SU-DHL-6 (cell line): ENCODE measurements around the gene ATIC.

ENCODE experiments used
- CTCF ChIP-seq: fragments of 200-600 bp; sonication (generic); IDR thresholded peaks from one replicate; pipeline ENCODE4 v1.5.1; 2017; ENCODE audit warnings: antibody characterized with exemption, mild to moderate bottlenecking, low read length, moderate library complexity; ENCODE audit not compliant: insufficient read depth, poor library complexity, severe bottlenecking
- EZH2phosphoT487 ChIP-seq: fragments of 200-600 bp; sonication (generic), shearing (Covaris generic); conservative IDR thresholded peaks from 2 replicates; pipeline ENCODE4 v1.6.1; 2018; ENCODE audit warnings: mild to moderate bottlenecking, antibody characterized with exemption, low read length, moderate library complexity, mixed read lengths

- TF ChIP-seq CTCF (no peak), EZH2phosphoT487 (no peak)
Measured at GRCh38 chr2:215357660-215358059, 45.8 kb downstream of the ATIC start.
